Tibial artery (tissue), 4 donors: Measurements from ENCODE around the gene CPSF4L.

Source experiments
- DNase-seq, 2 donors: peaks; one replicate each; pipeline ENCODE4 v3.0.0-alpha.2; 2019
- H3K27ac ChIP-seq, 2 donors: fragments of 200-600 bp; sonication (generic) in 1 of 2; 1 replicate in 1 of 2; 2 replicates in 1 of 2; pipeline ENCODE4 v1.5.1; 2018 to 2019; ENCODE audit warnings: mild to moderate bottlenecking in 1 of 2
- H3K27me3 ChIP-seq, 2 donors: fragments of 200-600 bp; sonication (generic) in 1 of 2; one replicate each; pipeline versions ENCODE4 v1.5.1 to v1.6.0; 2016 to 2019
- H3K36me3 ChIP-seq, 3 donors: fragments of 200-600 bp; sonication (generic) in 2 of 3; one replicate each; pipeline ENCODE4 v1.5.1; 2016 to 2019; ENCODE audit warnings: mild to moderate bottlenecking in 2 of 3
- H3K4me1 ChIP-seq, 4 donors: fragments of 200-600 bp; sonication (generic) in 2 of 4; 1 replicate in 3 of 4; 2 replicates in 1 of 4; pipeline ENCODE4 v1.5.1; 2016 to 2019
- H3K4me3 ChIP-seq, 2 donors: fragments of 200-600 bp; sonication (generic) in 1 of 2; 1 replicate in 1 of 2; 2 replicates in 1 of 2; pipeline ENCODE4 v1.5.1; 2018 to 2019; ENCODE audit warnings: mild to moderate bottlenecking in 2 of 2
- H3K9me3 ChIP-seq, 3 donors: fragments of 200-600 bp; sonication (generic) in 1 of 3; one replicate each; pipeline ENCODE4 v1.5.1; 2016 to 2019
- CTCF ChIP-seq, 2 experiments: fragments of 200-600 bp in 1 of 2; fragments of 450-650 bp in 1 of 2; IDR thresholded peaks; one replicate each; pipeline ENCODE4 v1.5.1; 2017 to 2019; ENCODE audit warnings: antibody characterized with exemption in 2 of 2, mild to moderate bottlenecking in 1 of 2, moderate library complexity in 1 of 2
- intact Hi-C: fragments of 100-400 bp; cut with DNase I; formaldehyde crosslinking; loops from one replicate; pipeline ENCODE4 v1.15.0; 2023; ENCODE audit warnings: low total_unique reads

CPSF4L gene

GRCh38 chr17:73307130-73307529, 45.5 kb upstream of the CPSF4L start:
- Histone ChIP-seq H3K27me3 (no peaks in the 10 kb centered on the region), H3K27ac (peak overlapping the region; percentile 97 to 98), H3K4me1 (peaks cover 0 to 75% (median 66%) of the 10 kb centered on the region in 4 donors), H3K36me3 (no peaks in the 10 kb centered on the region), H3K9me3 (no peaks in the 10 kb centered on the region), H3K4me3 (no peak overlapping the region)
- intact Hi-C loops: loop anchor here (10.0 kb wide), 1 partner anchor 212 kb away; the partner anchor contains the start of gene SLC39A11
- DNase-seq: peak in 1 of 2 donors; percentile 79
- no peak for TF ChIP-seq CTCF (IDR thresholded peaks at IDR 0.05)

- no peak for DNase-seq
- Histone ChIP-seq H3K36me3 (no peaks in the 10 kb centered on the region), H3K4me3 (peak overlapping the region; percentile 36 to 53), H3K27ac (peak overlapping the region; percentile 97 to 98), H3K4me1 (peaks cover 0 to 85% (median 67%) of the 10 kb centered on the region in 4 donors), H3K9me3 (no peaks in the 10 kb centered on the region), H3K27me3 (no peaks in the 10 kb centered on the region)
- intact Hi-C loops: loop anchor here (10.0 kb wide), 1 partner anchor 211 kb away; the partner anchor contains the start of gene SLC39A11
- no peak for TF ChIP-seq CTCF (IDR thresholded peaks at IDR 0.05)
Observed at GRCh38 chr17:73305845-73306836, 44.5 kb upstream of the CPSF4L start.

GRCh38 chr17:73304971-73305812, 43.5 kb upstream of the CPSF4L start:
- Histone ChIP-seq H3K4me1 (peaks cover 0 to 93% (median 70%) of the 10 kb centered on the region in 4 donors), H3K27me3 (no peaks in the 10 kb centered on the region), H3K4me3 (peak overlapping the region; percentile 36 to 53), H3K27ac (peak overlapping the region; percentile 97 to 98), H3K9me3 (no peaks in the 10 kb centered on the region), H3K36me3 (no peaks in the 10 kb centered on the region)
- DNase-seq: peak; percentile 73 to 82
- TF ChIP-seq CTCF (IDR thresholded peaks at IDR 0.05): peak; percentile 21 to 23
- intact Hi-C loops: loop anchor here (10.0 kb wide), 1 partner anchor 210 kb away; the partner anchor contains the start of gene SLC39A11

DNA sequence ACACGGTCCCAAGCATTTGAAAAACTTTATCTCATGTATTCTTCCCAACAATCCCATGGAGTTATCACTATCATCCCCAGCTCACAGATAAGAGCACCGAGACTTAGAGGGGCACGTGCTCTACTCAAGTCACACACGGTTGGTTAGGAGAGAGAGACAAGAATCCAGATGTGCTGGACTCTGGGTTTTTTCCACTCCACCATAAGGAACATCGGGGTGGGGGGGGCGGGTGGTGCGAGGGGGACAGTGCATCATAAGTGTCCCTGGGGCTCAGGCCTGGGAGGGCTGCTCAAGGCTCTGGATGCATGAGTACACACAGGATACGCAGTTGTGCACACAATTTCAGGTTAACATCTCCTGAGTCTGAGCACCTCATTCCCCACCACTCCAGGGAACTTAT, 42.8 kb upstream of the CPSF4L start:
- TF ChIP-seq CTCF (IDR thresholded peaks at IDR 0.05): no peak

DNA sequence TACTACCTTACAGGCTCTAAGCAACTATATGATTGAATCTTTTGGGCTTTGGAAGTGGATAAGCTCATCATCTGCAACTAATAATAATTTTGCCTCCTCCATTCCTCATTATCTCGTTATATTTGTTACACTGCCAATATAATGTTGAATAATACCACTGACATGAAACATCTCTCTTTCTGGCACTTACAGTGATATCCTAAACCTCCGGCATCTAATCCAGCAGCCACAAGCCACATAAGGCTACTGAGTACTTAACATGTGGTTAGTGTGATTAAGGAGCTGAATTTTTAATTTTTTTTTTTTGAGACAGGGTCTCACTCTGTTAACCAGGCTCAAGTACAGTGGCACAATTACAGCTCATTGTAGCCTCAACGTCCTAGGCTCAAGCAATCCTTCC, 40.5 kb upstream of the CPSF4L start:
- no peaks in the 10 kb centered on the region for H3K36me3 ChIP-seq
- peaks cover 0 to 81% (median 56%) of the 10 kb centered on the region in 4 donors for H3K4me1 ChIP-seq
- intact Hi-C loops: loop anchor here (10.0 kb wide), 1 partner anchor 207 kb away; the partner anchor contains the start of gene SLC39A11
- no peaks in the 10 kb centered on the region for H3K27me3 ChIP-seq
- H3K9me3 ChIP-seq: no peaks in the 10 kb centered on the region
- H3K4me3 ChIP-seq: no peak overlapping the region
- no peak for TF ChIP-seq CTCF (IDR thresholded peaks at IDR 0.05)
- DNase-seq: no peak
- H3K27ac ChIP-seq: no peak overlapping the region

More for the DNA sequence above, 42.8 kb upstream of the CPSF4L start:
- no peaks in the 10 kb centered on the region for H3K36me3 ChIP-seq
- H3K4me1 ChIP-seq: peaks cover 0 to 93% (median 68%) of the 10 kb centered on the region in 4 donors
- H3K27me3 ChIP-seq: no peaks in the 10 kb centered on the region
- DNase-seq: no peak
- no peaks in the 10 kb centered on the region for H3K9me3 ChIP-seq
- H3K4me3 ChIP-seq: peak overlapping the region; percentile 36 to 53
- peak overlapping the region; percentile 97 to 98 for H3K27ac ChIP-seq
- intact Hi-C loops: loop anchor here (10.0 kb wide), 1 partner anchor 210 kb away; the partner anchor contains the start of gene SLC39A11
